Inferior parietal cortex (tissue), 1 donor: ENCODE data around the gene RASAL2.
"Not testable (repeated sequence)": the region's sequence is repeated elsewhere in the genome, so short reads cannot be mapped to it uniquely, and the experiment has no call there.

Experiments used
- DNase-seq: peaks from one replicate; pipeline ENCODE4 v3.0.0-alpha.2; 2016; ENCODE audit errors: extremely low spot score

RASAL2 gene

DNA sequence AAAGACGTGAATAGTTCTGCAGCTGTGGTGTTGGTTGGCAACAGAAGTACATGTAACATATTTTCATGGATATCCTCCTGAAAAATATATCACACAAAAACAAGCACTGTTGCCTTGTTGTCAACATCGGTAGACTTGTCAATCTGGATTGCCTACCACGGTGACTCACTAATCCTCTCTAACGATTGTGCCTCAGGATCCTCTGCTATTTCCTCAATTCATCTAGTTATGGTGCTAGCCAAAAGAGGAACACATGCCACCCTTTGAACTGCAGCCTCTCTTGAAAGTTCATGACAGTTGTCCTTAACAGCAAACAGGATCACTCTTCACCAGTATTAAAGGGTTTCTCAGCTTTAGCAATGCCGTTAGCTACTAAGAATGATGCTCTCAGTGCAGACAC is 25.7 kb downstream of the RASAL2 start:
- DNase-seq: no peak

DNA sequence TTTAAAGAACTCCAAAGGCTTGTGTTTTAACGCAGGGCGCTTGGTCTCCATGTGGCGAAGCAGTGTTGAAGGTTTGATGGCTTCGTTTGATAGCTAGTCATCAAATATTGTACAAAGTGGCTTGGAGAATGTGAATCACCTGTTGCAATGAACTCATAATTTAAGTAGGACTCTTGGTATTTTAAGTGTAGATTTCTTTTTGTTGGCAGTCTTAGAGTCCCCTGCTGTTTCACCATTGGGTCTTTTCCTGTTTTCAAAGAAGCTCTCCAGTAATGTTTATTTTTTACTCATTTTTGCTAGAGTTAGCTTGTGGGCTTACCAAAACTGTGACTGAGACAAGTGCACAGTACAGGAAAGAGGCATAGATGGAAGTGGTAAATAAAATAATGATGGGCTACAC is 26.2 kb downstream of the RASAL2 start:
- no peak for DNase-seq

DNA sequence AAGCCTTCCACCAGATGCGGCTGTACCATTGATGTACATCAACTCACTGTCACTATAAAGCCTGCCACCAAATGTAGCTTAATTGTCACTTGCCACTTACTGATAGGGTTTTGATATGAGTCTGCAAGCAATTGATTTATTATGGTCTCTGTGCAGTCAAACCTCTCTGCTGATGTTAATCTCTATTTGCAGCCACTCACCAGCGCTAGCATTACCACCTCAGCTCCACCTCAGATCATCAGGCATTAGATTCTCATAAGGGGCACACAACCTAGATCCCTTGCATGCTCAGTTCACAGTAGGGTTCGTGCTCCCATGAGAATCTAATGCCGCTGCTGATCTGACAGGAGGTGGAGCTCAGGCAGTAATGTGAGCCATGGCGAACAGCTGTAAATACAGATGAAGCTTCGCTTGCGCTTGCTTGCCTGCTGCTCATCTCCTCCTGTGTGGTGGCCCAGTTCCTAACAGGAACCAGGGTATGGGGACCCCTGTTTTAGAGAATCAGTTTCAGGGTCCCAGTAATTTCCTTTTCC is 26.7 kb downstream of the RASAL2 start:
- not testable (repeated sequence) for DNase-seq

DNA sequence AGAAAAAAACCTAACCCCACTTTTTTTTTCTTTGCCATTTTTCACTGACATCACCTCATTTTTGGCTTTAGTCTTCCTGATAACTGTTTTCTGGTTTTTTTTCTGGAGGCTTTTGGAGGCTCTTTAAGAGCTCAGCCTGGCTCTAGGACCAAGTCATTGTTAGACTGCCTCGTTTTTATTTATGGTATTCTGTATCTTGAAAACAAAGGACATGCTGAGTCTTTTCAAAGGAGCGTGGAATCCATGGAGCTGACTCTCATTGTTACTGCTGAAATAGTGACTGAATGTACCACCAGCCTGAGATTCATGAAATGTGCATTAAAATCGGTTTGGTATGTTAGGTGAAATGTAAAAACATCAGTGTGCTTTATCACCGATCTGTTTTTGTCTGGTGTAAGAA is 28.0 kb downstream of the RASAL2 start:
- no peak for DNase-seq

DNA sequence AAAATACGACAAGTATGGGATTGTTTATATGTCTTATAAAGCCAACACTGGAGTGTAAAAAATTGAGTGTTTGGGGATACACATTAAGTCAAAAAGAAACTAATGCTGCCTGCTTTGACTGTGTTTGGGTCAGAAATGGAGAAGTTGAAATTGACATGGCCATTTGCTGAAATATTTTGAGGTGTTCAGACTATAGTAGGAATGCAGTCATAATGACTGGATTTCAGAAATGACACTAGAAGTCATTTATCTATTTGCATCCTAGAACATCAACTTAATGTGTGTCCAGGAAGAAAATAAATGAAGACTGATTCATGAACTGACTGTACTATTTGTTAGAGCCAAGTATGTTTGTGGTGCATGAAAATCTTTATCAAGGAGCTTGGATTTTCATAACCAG is 28.4 kb downstream of the RASAL2 start:
- DNase-seq: no peak

DNA sequence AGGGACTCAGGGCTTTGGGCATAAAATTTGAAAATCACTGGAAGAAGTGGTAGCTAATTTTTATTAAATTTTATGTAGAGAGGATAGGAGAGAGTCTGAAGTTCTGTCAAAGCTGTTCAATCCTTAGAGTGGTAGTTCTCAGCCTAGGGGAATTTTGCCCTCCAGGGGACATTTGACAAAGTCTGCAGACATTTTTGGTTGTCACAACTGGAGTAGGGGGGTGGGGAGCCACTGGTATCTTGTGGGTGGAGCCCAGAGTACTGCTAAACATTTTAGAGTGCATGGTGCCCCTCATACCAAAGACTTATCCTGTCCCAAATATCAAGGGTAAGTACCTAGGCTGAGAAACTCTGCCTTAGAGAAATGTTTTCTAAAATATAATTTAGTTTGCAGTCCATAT is 30.2 kb downstream of the RASAL2 start:
- no peak for DNase-seq

DNA sequence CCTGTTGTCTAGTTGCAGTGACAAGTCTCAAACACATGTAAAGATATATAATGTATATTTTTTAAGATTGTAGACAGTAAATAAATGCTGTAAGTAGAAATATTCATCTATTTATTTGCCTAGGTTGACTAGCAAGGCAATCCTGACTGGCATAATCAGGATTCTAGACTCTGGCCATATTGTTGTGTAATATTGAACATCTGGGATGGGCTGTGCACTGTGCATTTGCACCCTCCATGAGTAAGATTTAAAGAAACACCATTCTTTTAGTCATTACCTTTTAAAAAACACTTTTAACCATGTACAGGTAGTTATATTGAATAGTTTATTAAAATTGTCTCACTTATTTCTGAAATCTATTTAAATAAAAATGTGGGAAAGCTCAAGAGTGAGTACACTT is 32.4 kb downstream of the RASAL2 start:
- DNase-seq: no peak

DNA sequence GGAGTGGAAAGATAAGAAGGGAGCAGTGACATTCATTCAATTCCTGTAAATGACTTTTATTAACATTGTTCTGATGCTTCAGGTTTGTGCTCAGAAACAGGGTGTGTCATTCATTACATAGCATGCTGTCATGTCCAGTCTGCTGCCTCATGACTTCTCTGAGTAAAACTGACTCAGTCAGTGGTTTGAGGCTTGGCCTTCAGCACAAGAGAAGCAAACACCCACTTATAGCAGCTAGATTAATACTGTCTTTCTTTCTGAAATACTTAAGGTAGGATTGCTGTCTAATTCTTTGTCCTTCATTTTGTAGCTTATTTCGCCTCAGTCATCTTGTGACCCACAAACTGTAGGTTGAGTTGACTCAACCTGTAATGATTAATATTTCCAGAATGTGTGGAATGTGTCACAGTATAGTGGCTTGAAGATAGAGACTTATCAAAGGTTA is 32.9 kb downstream of the RASAL2 start:
- DNase-seq: no peak

DNA sequence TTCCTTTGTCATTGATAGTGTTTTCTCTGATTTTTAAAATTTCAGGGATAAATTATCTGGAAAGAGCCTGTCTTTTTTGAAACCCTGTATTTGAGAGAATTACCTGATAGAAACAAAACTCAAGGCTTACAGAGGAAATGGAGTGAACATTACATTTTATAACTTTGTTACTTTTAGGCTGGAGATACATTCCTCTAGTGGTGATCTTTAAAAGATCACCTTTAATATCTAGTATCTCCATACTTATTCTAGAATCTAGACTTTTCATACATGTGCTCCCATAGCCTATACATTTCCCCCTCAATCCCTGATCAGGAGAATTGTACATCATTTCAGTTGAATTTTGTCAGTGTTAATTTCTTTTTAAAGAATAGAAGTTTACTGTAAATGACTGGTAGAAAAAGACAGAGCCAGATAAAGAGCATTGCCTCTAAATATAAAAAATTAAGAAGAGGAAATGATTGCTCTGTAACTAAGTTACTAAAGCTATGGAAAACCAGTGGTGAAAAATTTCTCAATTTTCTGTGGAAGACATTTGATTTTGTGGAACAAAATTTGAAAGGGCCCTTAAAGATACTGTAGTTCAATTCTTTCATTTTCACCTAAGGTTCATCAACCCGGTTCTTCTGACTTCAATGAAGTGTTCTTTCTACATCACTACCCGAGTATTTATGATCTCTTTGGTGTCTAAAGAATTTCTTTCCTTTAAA is 33.7 kb downstream of the RASAL2 start:
- DNase-seq: no peak

DNA sequence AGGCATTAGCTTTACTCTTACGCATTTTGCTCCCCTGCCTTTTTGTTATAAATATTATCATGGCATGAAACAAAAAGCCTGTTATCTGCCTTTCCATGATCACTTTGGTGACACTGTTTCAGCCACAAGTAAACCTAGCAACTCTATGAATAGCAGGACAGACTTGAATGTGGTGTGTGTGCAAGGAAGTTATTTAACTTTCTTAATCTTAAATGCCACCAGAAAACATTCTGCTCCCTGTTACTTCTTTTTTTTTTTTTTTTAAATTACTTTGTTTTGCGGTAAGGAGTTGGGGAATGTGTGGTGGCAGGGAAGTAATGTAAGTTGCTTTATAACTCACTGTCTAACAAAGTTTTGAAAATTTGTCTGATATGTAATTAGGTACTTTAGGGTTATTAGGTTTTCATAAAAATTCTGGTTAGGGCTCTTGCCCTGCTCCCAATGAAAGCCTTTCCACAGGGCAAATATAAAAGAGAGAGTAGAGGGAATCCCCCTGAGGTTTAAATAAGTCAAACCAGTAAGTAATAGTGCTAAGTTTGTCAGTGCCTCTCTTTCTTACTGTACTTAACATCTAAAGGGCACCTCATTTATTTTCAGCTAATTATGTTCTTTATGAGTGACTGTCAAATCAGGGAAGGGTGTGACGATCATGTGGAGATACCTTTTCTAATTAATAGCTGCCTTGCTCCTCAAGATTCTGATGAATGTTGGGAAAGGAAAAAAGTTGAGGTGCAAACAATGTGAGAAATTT is 39.5 kb downstream of the RASAL2 start:
- no peak for DNase-seq

DNA sequence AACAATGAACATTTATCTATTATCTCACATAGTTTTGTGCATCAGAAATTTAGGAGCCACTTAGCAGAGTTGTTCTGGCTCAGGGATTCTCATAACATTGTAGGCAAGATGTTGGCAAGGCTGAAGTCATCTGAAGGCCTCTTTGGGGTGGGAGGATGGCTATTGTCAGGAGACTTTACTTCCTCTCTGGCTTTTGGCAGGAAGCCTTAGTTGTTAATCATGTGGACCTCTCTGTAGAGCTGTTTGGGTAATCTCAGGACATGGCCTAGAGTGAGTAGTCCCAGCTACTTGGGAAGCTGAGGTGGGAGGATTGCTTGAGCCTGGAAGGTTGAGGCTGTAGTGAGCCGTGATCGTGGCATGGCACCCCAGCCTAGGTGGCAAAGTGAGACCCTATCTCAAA is 40.2 kb downstream of the RASAL2 start:
- no peak for DNase-seq

DNA sequence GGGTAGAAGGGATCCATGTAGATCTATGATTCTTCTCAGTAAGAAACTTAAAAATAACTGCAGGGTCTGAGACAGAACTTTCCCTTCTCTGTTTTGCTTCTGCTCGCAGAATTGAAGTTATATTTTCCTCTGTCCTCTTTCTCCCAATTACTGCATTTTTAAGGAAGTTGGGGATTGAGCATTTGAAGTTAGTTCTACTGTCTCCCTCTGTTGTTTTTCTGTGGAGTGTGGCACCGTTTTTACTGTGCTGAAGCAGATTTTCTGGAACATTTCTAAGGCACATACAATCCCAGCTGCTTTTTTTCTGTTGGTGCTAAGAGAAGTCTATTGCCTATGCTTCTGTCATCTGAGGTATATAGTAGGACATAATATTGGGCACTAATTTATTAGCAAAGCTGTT is 43.3 kb downstream of the RASAL2 start:
- DNase-seq: peak; percentile 44

DNA sequence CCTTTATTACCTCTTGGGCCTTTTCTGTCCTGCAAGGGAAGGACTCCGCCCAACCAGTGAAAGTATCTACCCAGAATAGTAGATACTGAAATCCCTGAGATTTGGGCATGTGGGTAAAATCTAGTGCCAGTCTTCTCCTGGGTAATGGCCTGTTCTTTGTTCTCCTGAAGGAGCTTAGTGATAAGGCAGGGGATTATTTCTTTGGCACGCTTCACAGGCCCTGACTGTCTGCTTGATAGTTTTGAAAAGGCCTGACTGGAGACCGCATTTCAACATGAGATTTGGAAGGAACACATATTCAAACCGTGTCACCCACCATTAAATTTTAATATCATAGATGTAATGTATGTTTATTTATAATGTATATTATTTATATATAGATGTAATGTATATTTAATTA is 48.9 kb downstream of the RASAL2 start:
- DNase-seq: no peak

DNA sequence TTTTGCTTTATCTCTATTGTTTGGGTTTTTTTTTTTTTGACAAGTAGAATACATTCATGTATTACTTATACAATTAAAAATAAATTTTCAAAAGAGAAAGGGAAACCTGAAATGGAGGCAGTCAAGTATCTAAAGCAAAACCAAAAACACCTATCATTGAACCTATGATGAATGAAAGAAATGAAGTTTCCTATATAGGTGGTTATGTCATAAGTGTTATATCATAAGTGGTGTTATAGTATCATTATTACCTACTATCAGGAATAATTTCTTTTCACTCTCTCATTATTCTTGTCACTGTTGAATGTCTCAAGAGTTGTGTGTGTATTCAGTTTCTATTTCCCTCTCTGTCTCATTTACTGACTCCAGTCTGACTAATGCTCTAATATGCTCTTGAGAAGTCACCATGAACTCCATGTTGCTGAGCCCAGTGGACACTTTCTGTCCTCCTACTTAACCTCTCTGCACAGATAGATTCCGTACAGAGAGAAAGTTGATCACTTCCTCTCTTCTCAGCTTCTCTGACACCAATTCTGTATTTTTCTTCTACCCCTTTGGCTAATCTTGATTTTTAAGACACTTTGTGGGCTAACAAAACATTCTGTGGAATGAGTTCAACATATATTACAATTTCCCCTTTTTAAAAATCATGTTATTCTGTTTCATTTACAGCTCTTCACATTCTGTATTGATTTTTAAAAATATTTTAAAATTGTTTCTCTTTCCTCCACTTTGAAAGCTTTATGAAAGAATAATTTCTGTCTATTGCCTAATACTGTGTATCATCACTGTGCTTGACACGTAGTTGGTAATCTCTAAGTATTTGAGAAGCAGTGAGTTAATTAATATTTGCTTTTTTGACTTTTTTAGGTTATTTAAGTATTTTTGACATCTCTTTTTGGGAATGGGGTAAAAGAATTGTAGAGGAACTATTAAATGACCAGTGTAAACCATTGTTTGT is 50.1 kb downstream of the RASAL2 start:
- no peak for DNase-seq

DNA sequence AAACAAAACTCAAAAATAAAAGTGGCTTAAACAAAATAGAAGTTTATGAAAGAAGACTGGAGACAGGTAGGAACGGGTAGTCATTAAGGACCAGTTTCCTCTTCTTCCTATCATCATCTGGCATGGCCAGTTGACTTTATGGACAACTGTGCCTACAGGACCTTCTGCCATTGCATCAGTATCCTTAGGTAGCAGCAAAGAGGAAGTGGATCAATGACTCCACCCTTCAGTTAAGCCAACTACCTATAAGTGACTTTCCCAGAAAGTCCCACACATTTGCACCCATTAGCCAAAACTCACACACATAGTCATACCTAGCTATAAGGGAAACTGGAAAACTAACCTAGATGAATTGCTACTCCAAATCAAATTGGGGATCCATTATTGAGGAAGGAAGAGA is 51.7 kb downstream of the RASAL2 start:
- no peak for DNase-seq

DNA sequence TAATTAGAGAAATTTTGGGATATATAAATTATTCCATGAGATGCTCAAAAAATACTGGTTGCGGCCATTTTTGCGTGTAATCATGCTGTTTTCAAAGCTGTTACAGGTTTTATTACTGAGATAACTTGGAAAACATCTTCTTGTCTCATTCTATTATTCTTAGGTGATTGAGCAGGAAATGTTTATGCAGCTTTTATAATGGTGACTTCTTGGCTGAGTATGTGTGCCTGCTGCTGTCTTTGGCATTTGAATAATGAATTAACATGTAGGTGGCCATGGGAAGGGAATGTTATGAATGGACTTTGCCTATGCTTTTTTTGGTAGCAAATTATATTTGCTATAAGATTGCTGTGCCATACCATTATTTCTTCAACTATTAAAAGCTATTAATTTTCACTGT is 52.5 kb downstream of the RASAL2 start:
- no peak for DNase-seq

DNA sequence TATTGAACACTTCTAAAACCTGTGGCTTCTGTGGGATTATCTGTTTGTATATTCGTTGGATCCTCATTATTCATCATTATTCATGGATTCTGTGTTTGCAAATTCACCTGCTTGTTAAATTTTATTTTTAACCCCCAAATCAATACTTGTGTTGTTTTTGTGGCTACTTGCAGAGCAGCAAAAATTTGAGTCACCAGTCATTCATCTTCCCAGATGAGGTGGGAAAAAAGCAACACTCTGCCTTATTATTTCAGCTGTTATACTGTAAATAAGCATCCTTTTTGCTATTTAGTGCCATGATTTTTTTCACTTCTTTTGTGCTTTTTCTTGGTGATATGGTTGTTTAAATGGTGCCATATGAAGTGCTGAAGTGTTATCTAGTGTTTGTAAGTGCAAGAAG is 56.7 kb downstream of the RASAL2 start:
- no peak for DNase-seq

DNA sequence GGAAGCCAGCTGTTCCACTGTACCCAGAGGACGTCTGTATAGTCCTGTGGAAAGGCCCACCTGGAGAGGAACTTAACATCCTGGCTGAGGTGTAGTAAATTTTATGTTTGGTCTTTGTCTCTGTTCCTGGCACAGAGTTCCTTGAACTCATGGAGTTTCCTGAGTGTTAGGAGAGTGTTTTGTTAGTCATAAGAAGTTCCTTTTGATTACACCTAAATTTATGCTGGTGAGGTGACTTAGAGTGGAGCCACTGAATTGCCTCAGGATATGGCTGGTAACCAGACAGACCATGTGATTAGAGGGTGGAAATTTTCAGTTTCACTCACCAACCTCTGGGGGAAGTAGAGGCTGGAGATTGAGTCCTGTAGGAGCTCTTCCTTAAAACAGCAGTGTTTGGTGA is 57.9 kb downstream of the RASAL2 start:
- no peak for DNase-seq

DNA sequence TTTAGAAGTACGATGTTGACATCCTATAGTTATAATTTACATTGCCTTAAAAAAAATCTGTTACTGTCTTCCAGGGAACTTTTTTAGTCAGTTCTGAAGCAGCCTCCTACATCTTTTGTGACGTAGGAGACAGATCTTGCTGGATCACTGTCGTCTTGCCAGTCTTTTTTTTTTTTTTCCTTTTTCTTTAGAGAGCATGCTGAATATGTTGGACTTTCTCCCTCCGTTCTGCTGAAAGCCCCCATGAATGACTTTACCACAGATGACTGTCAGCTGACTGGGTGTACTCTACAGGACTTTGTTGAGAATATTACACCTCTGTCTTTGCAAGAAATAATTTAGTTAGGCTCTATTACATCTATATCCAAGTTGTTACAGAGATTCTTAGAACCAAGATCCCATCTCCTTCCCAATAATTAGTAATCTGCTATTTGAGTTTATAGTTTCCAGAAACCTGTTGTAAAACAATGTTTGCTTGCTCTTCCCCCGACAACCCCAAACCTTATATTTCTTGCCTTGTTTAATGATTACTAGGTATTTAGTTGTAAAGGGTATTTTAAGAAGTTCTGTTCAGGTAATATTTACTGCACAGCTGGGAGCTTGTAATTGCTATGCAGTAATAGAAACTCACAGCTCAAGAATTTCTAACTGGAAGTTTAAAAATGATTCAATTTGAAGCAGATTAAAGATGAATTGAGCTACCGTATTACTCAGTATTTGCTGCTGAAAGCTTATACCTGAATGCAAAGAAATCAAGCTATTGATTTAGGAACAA is 61.8 kb downstream of the RASAL2 start:
- DNase-seq: no peak

DNA sequence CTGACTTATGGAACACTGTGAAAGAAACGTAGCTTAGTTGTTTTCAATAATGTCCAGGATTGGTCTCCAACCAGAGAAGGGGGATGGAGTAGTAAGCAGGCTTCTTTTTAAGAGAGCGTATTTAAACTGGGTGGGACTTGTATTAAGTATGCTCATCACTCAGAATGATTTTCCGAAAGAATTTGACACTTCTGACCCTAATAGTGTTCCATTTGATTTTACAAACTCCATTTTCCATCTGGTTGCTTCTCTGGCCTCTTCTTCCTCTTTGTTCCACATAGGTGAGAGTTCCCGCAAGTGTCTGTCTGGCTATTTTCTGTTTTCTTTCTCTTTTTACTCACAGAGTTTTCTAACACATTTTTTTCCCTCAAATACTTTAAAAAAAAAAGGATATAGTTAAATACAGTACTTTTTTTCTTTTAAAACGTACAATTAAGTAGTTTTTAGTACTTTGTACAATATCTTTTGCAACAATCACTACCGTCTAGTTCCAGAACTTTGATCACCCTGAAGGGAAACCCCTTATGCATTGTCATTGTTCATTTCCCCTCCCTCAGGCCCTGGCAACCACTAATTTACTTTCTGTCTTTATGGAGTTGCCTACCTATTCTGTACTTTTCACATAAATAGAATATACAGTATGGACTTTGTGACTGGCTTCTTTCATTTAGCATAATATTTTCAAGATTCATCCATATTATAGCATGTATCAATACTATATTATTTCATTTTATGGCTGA is 67.0 kb downstream of the RASAL2 start:
- DNase-seq: no peak

DNA sequence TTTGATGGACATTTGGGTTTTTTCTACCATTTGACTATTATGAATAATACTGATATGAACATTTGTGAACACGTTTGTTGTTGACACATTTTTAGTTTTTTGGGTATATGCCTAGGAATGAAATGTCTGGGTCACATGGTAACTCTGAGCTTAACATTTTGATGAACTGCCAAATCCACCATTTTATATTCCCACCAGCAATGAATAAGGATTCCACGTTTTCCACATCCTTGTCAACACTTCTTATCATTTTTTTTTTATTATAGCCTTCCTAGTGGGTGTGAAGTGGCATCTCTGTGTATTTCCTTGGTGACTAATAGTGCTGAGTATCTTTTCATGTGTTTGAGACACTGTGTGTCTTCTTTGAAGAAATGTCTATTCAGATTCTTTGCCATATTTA is 67.6 kb downstream of the RASAL2 start:
- no peak for DNase-seq
